Hematopoietic multipotent progenitor cell treated with erythropoietin and hydrocortisone succinate and interleukin-3 and kit ligand, for 8 days (in vitro differentiated cells): Measurements from ENCODE around the gene CNFN.
"Not testable (repeated sequence)": the region's sequence is repeated elsewhere in the genome, so short reads cannot be mapped to it uniquely, and the experiment has no call there.

Experiments used
- DNase-seq: peaks from one replicate; pipeline ENCODE4 v3.0.0-alpha.2; 2015

The CNFN gene

GRCh38 chr19:42348211-42348610 is 41.9 kb downstream of the CNFN start:
- no peak for DNase-seq

- DNase-seq, result no peak
Measured at GRCh38 chr19:42345191-42345812, 44.8 kb downstream of the CNFN start.

- no peak for DNase-seq
Measured at GRCh38 chr19:42344336-42344893, 45.7 kb downstream of the CNFN start.

GRCh38 chr19:42343344-42344110 is 46.6 kb downstream of the CNFN start:
- DNase-seq, result no peak

GRCh38 chr19:42339922-42340321 is 50.2 kb downstream of the CNFN start:
- DNase-seq, result not testable (repeated sequence)

GRCh38 chr19:42339126-42339860 is 50.8 kb downstream of the CNFN start:
- not testable (repeated sequence) for DNase-seq
